ENCODE measurements around the gene ZYG11B. TPM values are rescaled to one million over a fixed set of nuclear protein-coding genes. Genes with fewer than 3 reads are reported as not detected.

ZYG11B gene
- total and polyA plus RNA-seq, 9 of the 15 experiments (the other 6 are each of a cell fraction or from before 2014, with no cell fraction given), result 4.9 to 22.2 (median 12.2) TPM

DNA sequence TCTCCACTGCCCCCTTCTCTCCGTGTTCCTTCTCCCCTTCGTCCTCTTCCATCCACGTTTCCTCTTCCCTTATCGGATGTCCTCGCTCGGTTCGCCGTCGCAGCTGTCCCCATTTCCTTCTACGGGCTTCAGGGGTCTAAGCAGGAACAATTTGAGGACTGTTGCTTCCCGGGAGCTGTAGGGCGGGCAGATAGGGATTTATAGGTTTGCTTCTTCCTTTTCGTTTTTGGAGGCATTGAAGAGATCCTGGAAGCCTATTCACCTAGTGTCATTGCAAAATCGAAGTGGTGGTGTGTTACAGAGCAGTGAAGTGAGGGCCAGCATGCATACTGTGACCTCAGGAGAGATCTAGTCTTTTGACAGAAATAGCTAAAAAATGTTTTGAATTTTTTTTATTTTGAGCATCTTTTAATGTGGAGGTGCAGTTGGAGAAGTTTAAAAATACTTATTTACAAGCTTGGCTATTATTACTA is 897 bp downstream of the ZYG11B start (continued):
- TF ChIP-seq ZNF444 (CRISPR knock-in tag; IDR thresholded peaks at IDR 0.05) (no peak), NBN (IDR thresholded peaks at IDR 0.05; ENCODE audit: low read depth) (no peak; the same call in none of the 2 replicates), ZNF140 (CRISPR knock-in tag; IDR thresholded peaks at IDR 0.05) (no peak), SP2 (IDR thresholded peaks at IDR 0.05; ENCODE audit: extremely low read depth, low read depth, low read length, poor library complexity, severe bottlenecking) (no peak), TSC22D4 (tag; IDR thresholded peaks at IDR 0.05) (no peak), ZBTB7A (IDR thresholded peaks at IDR 0.05; ENCODE audit: borderline replicate concordance, control insufficient read depth, low read depth, low read length) (no peak), DACH1 (IDR thresholded peaks at IDR 0.05; ENCODE audit: partially characterized antibody) (no peak), GTF2A2 (tag; IDR thresholded peaks at IDR 0.05) (no peak), ZNF165 (CRISPR knock-in tag; IDR thresholded peaks at IDR 0.05; ENCODE audit: borderline replicate concordance) (no peak), DNMT1 (IDR thresholded peaks at IDR 0.05) (0 out of 2 replicates have a peak, but pooled peaks have one; percentile 80), ZFP36 (IDR thresholded peaks at IDR 0.05; ENCODE audit: low read depth, low read length, partially characterized antibody) (no peak), ERF (CRISPR knock-in tag; IDR thresholded peaks at IDR 0.05) (no peak), ZNF239 (CRISPR knock-in tag; IDR thresholded peaks at IDR 0.05) (no peak), ZNF717 (CRISPR knock-in tag; IDR thresholded peaks at IDR 0.05) (no peak), POLR2AphosphoS2 (IDR thresholded peaks at IDR 0.05; ENCODE audit: low read length) (no peak), CBFB (CRISPR knock-in tag; IDR thresholded peaks at IDR 0.05) (no peak), ZNF586 (CRISPR knock-in tag; conservative IDR thresholded peaks at IDR 0.05) (no peak), HNRNPK (IDR thresholded peaks at IDR 0.05; ENCODE audit: low read depth, low read length, poor library complexity, severe bottlenecking) (no peak), ZC3H8 (IDR thresholded peaks at IDR 0.05) (0 out of 2 replicates have a peak, but pooled peaks have one; percentile 5), ARNT (IDR thresholded peaks at IDR 0.05) (no peak), POLR3G (IDR thresholded peaks at IDR 0.05; ENCODE audit: extremely low read depth, insufficient read length, insufficient replicate concordance) (no peak), KLF10 (CRISPR knock-in tag; IDR thresholded peaks at IDR 0.05) (no peak)
- TF ChIP-seq, protein P1, sequence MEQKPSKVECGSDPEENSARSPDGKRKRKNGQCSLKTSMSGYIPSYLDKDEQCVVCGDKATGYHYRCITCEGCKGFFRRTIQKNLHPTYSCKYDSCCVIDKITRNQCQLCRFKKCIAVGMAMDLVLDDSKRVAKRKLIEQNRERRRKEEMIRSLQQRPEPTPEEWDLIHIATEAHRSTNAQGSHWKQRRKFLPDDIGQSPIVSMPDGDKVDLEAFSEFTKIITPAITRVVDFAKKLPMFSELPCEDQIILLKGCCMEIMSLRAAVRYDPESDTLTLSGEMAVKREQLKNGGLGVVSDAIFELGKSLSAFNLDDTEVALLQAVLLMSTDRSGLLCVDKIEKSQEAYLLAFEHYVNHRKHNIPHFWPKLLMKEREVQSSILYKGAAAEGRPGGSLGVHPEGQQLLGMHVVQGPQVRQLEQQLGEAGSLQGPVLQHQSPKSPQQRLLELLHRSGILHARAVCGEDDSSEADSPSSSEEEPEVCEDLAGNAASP (IDR thresholded peaks at IDR 0.05), result no peak
- TF ChIP-seq, protein P2, sequence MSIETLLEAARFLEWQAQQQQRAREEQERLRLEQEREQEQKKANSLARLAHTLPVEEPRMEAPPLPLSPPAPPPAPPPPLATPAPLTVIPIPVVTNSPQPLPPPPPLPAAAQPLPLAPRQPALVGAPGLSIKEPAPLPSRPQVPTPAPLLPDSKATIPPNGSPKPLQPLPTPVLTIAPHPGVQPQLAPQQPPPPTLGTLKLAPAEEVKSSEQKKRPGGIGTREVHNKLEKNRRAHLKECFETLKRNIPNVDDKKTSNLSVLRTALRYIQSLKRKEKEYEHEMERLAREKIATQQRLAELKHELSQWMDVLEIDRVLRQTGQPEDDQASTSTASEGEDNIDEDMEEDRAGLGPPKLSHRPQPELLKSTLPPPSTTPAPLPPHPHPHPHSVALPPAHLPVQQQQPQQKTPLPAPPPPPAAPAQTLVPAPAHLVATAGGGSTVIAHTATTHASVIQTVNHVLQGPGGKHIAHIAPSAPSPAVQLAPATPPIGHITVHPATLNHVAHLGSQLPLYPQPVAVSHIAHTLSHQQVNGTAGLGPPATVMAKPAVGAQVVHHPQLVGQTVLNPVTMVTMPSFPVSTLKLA (conservative IDR thresholded peaks at IDR 0.05), result peak; percentile 21 to 39; a peak in 2 of 4 replicates
- TF ChIP-seq, protein P3, sequence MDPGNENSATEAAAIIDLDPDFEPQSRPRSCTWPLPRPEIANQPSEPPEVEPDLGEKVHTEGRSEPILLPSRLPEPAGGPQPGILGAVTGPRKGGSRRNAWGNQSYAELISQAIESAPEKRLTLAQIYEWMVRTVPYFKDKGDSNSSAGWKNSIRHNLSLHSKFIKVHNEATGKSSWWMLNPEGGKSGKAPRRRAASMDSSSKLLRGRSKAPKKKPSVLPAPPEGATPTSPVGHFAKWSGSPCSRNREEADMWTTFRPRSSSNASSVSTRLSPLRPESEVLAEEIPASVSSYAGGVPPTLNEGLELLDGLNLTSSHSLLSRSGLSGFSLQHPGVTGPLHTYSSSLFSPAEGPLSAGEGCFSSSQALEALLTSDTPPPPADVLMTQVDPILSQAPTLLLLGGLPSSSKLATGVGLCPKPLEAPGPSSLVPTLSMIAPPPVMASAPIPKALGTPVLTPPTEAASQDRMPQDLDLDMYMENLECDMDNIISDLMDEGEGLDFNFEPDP (CRISPR knock-in tag; IDR thresholded peaks at IDR 0.05), result no peak
- TF ChIP-seq, protein P4, sequence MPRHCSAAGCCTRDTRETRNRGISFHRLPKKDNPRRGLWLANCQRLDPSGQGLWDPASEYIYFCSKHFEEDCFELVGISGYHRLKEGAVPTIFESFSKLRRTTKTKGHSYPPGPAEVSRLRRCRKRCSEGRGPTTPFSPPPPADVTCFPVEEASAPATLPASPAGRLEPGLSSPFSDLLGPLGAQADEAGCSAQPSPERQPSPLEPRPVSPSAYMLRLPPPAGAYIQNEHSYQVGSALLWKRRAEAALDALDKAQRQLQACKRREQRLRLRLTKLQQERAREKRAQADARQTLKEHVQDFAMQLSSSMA (CRISPR knock-in tag; IDR thresholded peaks at IDR 0.05), result no peak

Measured in K562 (cell line).